ENCODE data around the gene SCPEP1.

The SCPEP1 gene

DNA sequence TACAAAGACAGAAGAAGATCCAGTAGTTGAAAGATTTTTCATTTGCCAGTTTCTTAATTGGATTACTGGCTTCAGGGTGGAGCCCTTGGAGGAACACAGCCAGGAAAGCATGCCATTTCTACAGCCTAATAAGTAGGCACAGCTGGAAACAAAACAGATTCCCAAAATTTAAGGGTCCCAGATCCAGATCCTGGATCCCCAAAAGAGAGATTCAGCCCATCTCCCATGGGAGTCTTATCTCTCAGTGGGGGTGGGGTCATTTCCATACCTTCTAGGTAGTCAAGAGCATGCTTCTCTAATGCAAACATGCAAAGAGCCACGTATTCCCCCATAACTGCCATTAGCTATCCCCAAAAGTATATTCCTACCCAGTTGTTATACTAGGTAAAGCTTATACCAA lies 49.9 kb downstream of the SCPEP1 start:
- no peak overlapping the region for H3K9ac ChIP-seq
- no peak overlapping the region for H3K4me2 ChIP-seq (ENCODE audit: low read length)
- no peaks in the 10 kb centered on the region for H3K79me2 ChIP-seq
- no peak overlapping the region for H3K27ac ChIP-seq
- TF ChIP-seq, protein P1, sequence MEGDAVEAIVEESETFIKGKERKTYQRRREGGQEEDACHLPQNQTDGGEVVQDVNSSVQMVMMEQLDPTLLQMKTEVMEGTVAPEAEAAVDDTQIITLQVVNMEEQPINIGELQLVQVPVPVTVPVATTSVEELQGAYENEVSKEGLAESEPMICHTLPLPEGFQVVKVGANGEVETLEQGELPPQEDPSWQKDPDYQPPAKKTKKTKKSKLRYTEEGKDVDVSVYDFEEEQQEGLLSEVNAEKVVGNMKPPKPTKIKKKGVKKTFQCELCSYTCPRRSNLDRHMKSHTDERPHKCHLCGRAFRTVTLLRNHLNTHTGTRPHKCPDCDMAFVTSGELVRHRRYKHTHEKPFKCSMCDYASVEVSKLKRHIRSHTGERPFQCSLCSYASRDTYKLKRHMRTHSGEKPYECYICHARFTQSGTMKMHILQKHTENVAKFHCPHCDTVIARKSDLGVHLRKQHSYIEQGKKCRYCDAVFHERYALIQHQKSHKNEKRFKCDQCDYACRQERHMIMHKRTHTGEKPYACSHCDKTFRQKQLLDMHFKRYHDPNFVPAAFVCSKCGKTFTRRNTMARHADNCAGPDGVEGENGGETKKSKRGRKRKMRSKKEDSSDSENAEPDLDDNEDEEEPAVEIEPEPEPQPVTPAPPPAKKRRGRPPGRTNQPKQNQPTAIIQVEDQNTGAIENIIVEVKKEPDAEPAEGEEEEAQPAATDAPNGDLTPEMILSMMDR (IDR thresholded peaks at IDR 0.05) = no peak
- H3K4me3 ChIP-seq (ENCODE audit: low read depth, low read length) = no peak overlapping the region
- H3K36me3 ChIP-seq (ENCODE audit: control insufficient read depth, insufficient read depth, low read length) = no peaks in the 10 kb centered on the region
- H3K4me1 ChIP-seq = no peaks in the 10 kb centered on the region
- H3K27me3 ChIP-seq (ENCODE audit: control insufficient read depth, insufficient read depth, low read length) = no peaks in the 10 kb centered on the region
- H2AFZ ChIP-seq = no peak overlapping the region
- H3K9me3 ChIP-seq (ENCODE audit: control insufficient read depth, low read length) = no peaks in the 10 kb centered on the region

DNA sequence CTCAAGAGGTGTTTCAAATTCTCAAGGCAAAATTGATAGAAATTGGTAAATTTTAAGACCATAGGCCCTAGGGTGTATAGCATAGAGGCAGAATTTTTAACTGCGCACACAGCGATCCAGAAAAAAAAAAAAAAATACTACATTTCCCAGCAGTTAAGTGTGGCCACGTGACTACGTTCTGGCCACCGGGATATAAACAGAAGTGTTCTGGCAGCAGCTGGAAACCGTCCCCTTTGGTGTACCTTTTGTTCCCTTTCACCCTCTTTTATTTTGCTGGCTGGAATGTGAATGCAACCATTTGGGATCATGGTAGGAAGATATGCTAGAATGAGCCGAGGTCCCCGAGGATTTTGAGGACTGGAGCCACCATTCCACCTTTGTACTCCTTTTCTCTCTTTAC lies 54.4 kb downstream of the SCPEP1 start:
- no peaks in the 10 kb centered on the region for H3K9me3 ChIP-seq (ENCODE audit: control insufficient read depth, low read length)
- TF ChIP-seq, protein P1 (IDR thresholded peaks at IDR 0.05) = no peak
- H3K36me3 ChIP-seq (ENCODE audit: control insufficient read depth, insufficient read depth, low read length) = no peaks in the 10 kb centered on the region
- H3K27ac ChIP-seq = no peak overlapping the region
- peak overlapping the region; percentile 1 for H2AFZ ChIP-seq
- no peak overlapping the region for H3K4me3 ChIP-seq (ENCODE audit: low read depth, low read length)
- peaks cover 6% of the 10 kb centered on the region for H3K4me1 ChIP-seq
- H3K27me3 ChIP-seq (ENCODE audit: control insufficient read depth, insufficient read depth, low read length) = no peaks in the 10 kb centered on the region
- peak overlapping the region; percentile 65 for H3K4me2 ChIP-seq (ENCODE audit: low read length)
- H3K79me2 ChIP-seq = no peaks in the 10 kb centered on the region
- H3K9ac ChIP-seq = no peak overlapping the region

DNA sequence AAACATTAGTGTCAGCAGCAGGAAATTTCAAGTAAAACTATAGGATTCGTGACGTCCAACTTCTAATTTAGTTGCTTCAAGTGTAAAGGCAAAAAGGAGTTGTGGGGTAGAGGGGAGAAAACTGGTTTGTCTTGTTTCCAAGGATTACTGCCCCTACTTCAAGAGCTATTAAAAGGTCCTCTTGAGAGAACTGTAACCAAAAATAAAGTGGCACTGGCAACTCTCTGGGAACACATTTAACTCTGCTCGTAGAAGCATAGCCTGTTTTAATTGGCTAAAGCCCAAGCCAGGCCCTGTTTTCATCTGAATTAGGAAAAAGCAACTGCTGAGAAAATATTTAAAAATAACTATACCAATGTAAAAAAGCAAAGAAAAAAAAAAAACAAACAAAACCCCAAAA lies 55.4 kb downstream of the SCPEP1 start:
- Histone ChIP-seq H2AFZ (peak overlapping the region; percentile 59), H3K9me3 (ENCODE audit: control insufficient read depth, low read length) (no peaks in the 10 kb centered on the region), H3K27ac (peak overlapping the region; percentile 62), H3K36me3 (ENCODE audit: control insufficient read depth, insufficient read depth, low read length) (no peaks in the 10 kb centered on the region), H3K4me3 (ENCODE audit: low read depth, low read length) (peak overlapping the region; percentile 48), H3K9ac (no peak overlapping the region), H3K4me2 (ENCODE audit: low read length) (peak overlapping the region; percentile 65), H3K4me1 (peaks cover 6% of the 10 kb centered on the region), H3K27me3 (ENCODE audit: control insufficient read depth, insufficient read depth, low read length) (no peaks in the 10 kb centered on the region), H3K79me2 (no peaks in the 10 kb centered on the region)
- TF ChIP-seq, protein P1 (IDR thresholded peaks at IDR 0.05) = no peak

- H3K4me3 ChIP-seq (ENCODE audit: low read depth, low read length) = no peak overlapping the region
- TF ChIP-seq, protein P1 (IDR thresholded peaks at IDR 0.05) = no peak
- H3K9me3 ChIP-seq (ENCODE audit: control insufficient read depth, low read length) = no peaks in the 10 kb centered on the region
- no peaks in the 10 kb centered on the region for H3K79me2 ChIP-seq
- H3K27ac ChIP-seq = no peak overlapping the region
- no peak overlapping the region for H3K4me2 ChIP-seq (ENCODE audit: low read length)
- no peaks in the 10 kb centered on the region for H3K27me3 ChIP-seq (ENCODE audit: control insufficient read depth, insufficient read depth, low read length)
- no peak overlapping the region for H3K9ac ChIP-seq
- no peaks in the 10 kb centered on the region for H3K36me3 ChIP-seq (ENCODE audit: control insufficient read depth, insufficient read depth, low read length)
- no peak overlapping the region for H2AFZ ChIP-seq
- H3K4me1 ChIP-seq = peaks cover 6% of the 10 kb centered on the region
These were observed 57.1 kb downstream of the SCPEP1 start for GRCh38 chr17:57034807-57035754.

All from parathyroid adenoma (tissue), 2 donors.